Adrenal gland (tissue), 5 donors: Measurements from ENCODE around the gene P2RX3.

Experiments
- CTCF ChIP-seq, 6 experiments: fragments of 450-650 bp in 4 of 6; fragments of 200-600 bp in 2 of 6; sonication (generic) in 1 of 6; IDR thresholded peaks; 1 replicate in 5 of 6; 2 replicates in 1 of 6; pipeline versions ENCODE4 v1.5.1 to v1.8.0; 2016 to 2021; ENCODE audit warnings: antibody characterized with exemption in 6 of 6, mild to moderate bottlenecking in 2 of 6, moderate library complexity in 1 of 6
- POLR2A ChIP-seq, 2 donors: fragments of 450-650 bp; IDR thresholded peaks; one replicate each; pipeline ENCODE4 v1.6.1; 2017; ENCODE audit warnings: antibody characterized with exemption in 2 of 2, mild to moderate bottlenecking in 2 of 2, moderate library complexity in 1 of 2
- donor health status: DM: no; HTN: no; CAD: no.

DNA sequence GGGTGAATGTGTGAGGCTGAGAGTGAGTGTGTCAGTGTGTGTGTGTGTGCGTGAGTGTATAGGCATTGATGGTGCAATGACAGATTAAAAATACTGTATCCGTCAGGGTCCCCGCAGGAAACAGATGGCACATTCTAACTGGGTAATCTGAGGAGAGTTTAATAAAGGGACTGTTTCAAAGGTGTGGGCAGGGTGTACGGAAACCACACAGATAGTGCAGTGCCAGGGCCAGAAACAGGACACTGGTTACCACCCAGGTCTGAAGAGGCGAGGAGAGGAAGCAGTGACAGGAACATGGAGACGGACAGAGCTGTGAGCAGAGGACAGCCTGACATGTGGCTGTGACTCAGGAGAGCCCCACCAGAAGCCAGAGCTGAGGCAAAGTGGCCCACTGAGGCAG lies 16.5 kb downstream of the P2RX3 start:
- no peak for TF ChIP-seq CTCF (IDR thresholded peaks at IDR 0.05)
- no peak for TF ChIP-seq POLR2A (IDR thresholded peaks at IDR 0.05)
